GM12878 (cell line): Measurements from ENCODE around the gene TAAR9. TPM values are rescaled to one million over a fixed set of nuclear protein-coding genes. Genes with fewer than 3 reads are reported as not detected.

Experiments
- ATAC-seq: fragments of 200-7000 bp; cut with Tn5 transposase; 3 replicates; pipeline ENCODE4 v1.9.1; 2020; ENCODE audit warnings: mild to moderate bottlenecking, moderate library complexity
- BruUV-seq: library from RNA; stranded (reverse); fragments of 400-500 nt; replicated peaks from 2 replicates; lab custom pipeline; 2021; lab: Mats Ljungman, UMichigan
- CTCF ChIA-PET: fragments of 300-600 bp; sonication (Branson Sonifier 250); formaldehyde crosslinking; extraction: SDS; loops from one replicate; lab custom pipeline; 2021; ENCODE audit warnings: inconsistent platforms; lab: Yijun Ruan, JAX
- POLR2A ChIA-PET: fragments of 350-600 bp; formaldehyde crosslinking; extraction: SDS; loops from one replicate; lab custom pipeline; 2021; ENCODE audit warnings: inconsistent platforms; lab: Charles Lee
- RAD21 ChIA-PET: fragments of 300-600 bp; sonication (Branson Sonifier 250); formaldehyde crosslinking; loops from one replicate; lab custom pipeline; 2023; ENCODE audit warnings: antibody characterized with exemption; ENCODE audit not compliant: unreplicated experiment; lab: Charles Lee
- SMC1A ChIA-PET: fragments of 300-600 bp; sonication (Branson Sonifier 250); formaldehyde crosslinking; loops from one replicate; lab custom pipeline; 2023; ENCODE audit not compliant: unreplicated experiment, uncharacterized antibody; lab: Charles Lee
- DNase-seq: peaks from one replicate; pipeline ENCODE4 v3.0.0-alpha.2; 2011; ENCODE audit warnings: low read depth, low spot score
- FAIRE-seq: peaks from 3 replicates; lab custom pipeline; 2011; peaks lifted over from hg19 to GRCh38; lab: Jason Lieb, UNC
- H2AFZ ChIP-seq: 2 replicates; pipeline ENCODE4 v1.6.0; 2011; ENCODE audit warnings: low read depth, low read length, control low read depth; ENCODE audit not compliant: control insufficient read depth
- H3K27ac ChIP-seq: 2 replicates; pipeline ENCODE4 v1.5.1; 2011; ENCODE audit warnings: control low read depth; ENCODE audit not compliant: control insufficient read depth, insufficient read depth
- H3K27me3 ChIP-seq, 2 experiments: replicated peaks in 1 of 2; 2 replicates each; pipeline versions ENCODE4 v1.6.0 to v1.6.1; 2011; ENCODE audit warnings: low read length in 1 of 2; ENCODE audit not compliant: control insufficient read depth in 2 of 2, insufficient read depth in 2 of 2
- H3K36me3 ChIP-seq, 2 experiments: 2 replicates each; pipeline ENCODE4 v1.5.1; 2011; ENCODE audit warnings: low read length in 1 of 2; ENCODE audit not compliant: control insufficient read depth in 2 of 2, insufficient read depth in 2 of 2
- H3K4me1 ChIP-seq: 2 replicates; pipeline ENCODE4 v1.6.1; 2011; ENCODE audit warnings: mild to moderate bottlenecking, low read length, moderate library complexity, mixed read lengths; ENCODE audit not compliant: control insufficient read depth, insufficient read depth
- H3K4me2 ChIP-seq: 2 replicates; pipeline ENCODE4 v1.6.0; 2011; ENCODE audit warnings: control low read depth; ENCODE audit not compliant: control insufficient read depth, insufficient read depth
- H3K4me3 ChIP-seq: fragments of 200-600 bp; sonication (generic); 2 replicates; pipeline ENCODE4 v1.5.1; 2016
- H3K79me2 ChIP-seq: 2 replicates; pipeline ENCODE4 v1.6.0; 2011; ENCODE audit warnings: low read length; ENCODE audit not compliant: control insufficient read depth, insufficient read depth
- H3K9ac ChIP-seq: 2 replicates; pipeline ENCODE4 v1.8.0; 2011; ENCODE audit warnings: low read length, control low read depth, mixed read lengths; ENCODE audit not compliant: control insufficient read depth, insufficient read depth
- H3K9me3 ChIP-seq: replicated peaks from 3 replicates; pipeline ENCODE4 v1.5.1; 2011; ENCODE audit warnings: mild to moderate bottlenecking, low read length; ENCODE audit not compliant: control insufficient read depth, insufficient read depth
- H4K20me1 ChIP-seq: 2 replicates; pipeline ENCODE4 v1.6.0; 2011; ENCODE audit not compliant: control insufficient read depth, insufficient read depth
- BHLHE40 ChIP-seq, 2 experiments: fragments of 450-650 bp in 1 of 2; IDR thresholded peaks; 2 replicates each; pipeline ENCODE4 v1.6.1; 2011 to 2017; ENCODE audit warnings: low read depth in 2 of 2, borderline replicate concordance in 1 of 2, improper control_type of control experiment in 1 of 2, low read length in 1 of 2, mild to moderate bottlenecking in 1 of 2
- CBX3 ChIP-seq: fragments of 200-600 bp; sonication (generic); IDR thresholded peaks from 2 replicates; pipeline ENCODE4 v1.6.1; 2016; ENCODE audit warnings: low read depth, borderline replicate concordance
- CBX5 ChIP-seq: sonication (generic); IDR thresholded peaks from 2 replicates; pipeline ENCODE4 v1.6.1; 2016; ENCODE audit warnings: low read depth, moderate library complexity, mild to moderate bottlenecking, inconsistent platforms
- CHD2 ChIP-seq: IDR thresholded peaks from 2 replicates; pipeline ENCODE4 v1.6.1; 2011; ENCODE audit warnings: low read depth, low read length, improper control_type of control experiment, borderline replicate concordance
- CREM ChIP-seq: IDR thresholded peaks from 2 replicates; pipeline ENCODE4 v1.6.1; 2014; ENCODE audit warnings: antibody characterized with exemption, low read depth
- FOXK2 ChIP-seq: fragments of 450-650 bp; IDR thresholded peaks from 2 replicates; pipeline ENCODE4 v1.6.1; 2017; ENCODE audit warnings: mild to moderate bottlenecking, moderate library complexity
- FOXM1 ChIP-seq: IDR thresholded peaks from 2 replicates; pipeline ENCODE4 v1.6.1; 2012; ENCODE audit warnings: low read depth, mild to moderate bottlenecking, inconsistent platforms, low read length, moderate library complexity
- GABPA ChIP-seq: IDR thresholded peaks from 2 replicates; pipeline ENCODE4 v1.6.1; 2014; ENCODE audit warnings: antibody characterized with exemption, low read depth, mild to moderate bottlenecking, inconsistent platforms
- IKZF2 ChIP-seq, 2 experiments: fragments of 450-650 bp; IDR thresholded peaks; 2 replicates each; pipeline ENCODE4 v1.6.1; 2017; ENCODE audit warnings: mild to moderate bottlenecking in 2 of 2, moderate library complexity in 2 of 2
- IRF4 ChIP-seq: IDR thresholded peaks from 2 replicates; pipeline ENCODE4 v1.6.1; 2011; ENCODE audit warnings: low read depth, low read length
- MEF2B ChIP-seq: fragments of 450-650 bp; IDR thresholded peaks from 2 replicates; pipeline ENCODE4 v1.6.1; 2018; ENCODE audit warnings: mild to moderate bottlenecking, moderate library complexity; ENCODE audit not compliant: partially characterized antibody, poor library complexity, severe bottlenecking
- MTA2 ChIP-seq: fragments of 450-650 bp; IDR thresholded peaks from 2 replicates; pipeline ENCODE4 v1.6.1; 2016; ENCODE audit warnings: low read depth, mild to moderate bottlenecking, moderate library complexity
- MTA3 ChIP-seq: IDR thresholded peaks from 2 replicates; pipeline ENCODE4 v1.6.1; 2012; ENCODE audit warnings: low read length, inconsistent platforms, borderline replicate concordance
- PAX8 ChIP-seq: fragments of 450-650 bp; IDR thresholded peaks from 2 replicates; pipeline ENCODE4 v1.6.1; 2017; ENCODE audit warnings: mild to moderate bottlenecking, moderate library complexity
- SMAD5 ChIP-seq: IDR thresholded peaks from 2 replicates; pipeline ENCODE4 v1.6.1; 2016; ENCODE audit warnings: antibody characterized with exemption, low read depth
- ZBED1 ChIP-seq: IDR thresholded peaks from 2 replicates; pipeline ENCODE4 v1.6.1; 2016; ENCODE audit warnings: borderline replicate concordance
- ZNF217 ChIP-seq: fragments of 450-650 bp; IDR thresholded peaks from 2 replicates; pipeline ENCODE4 v1.6.1; 2017; ENCODE audit warnings: antibody characterized with exemption, mild to moderate bottlenecking
- ZNF384 ChIP-seq: IDR thresholded peaks from 2 replicates; pipeline ENCODE4 v1.6.1; 2012; ENCODE audit warnings: low read depth, mild to moderate bottlenecking, low read length, improper control_type of control experiment, borderline replicate concordance
- WGBS: methylation state at CpG from one replicate; pipeline ENCODE4 v1.1.6; 2016; ENCODE audit warnings: low lambda C conversion rate; ENCODE audit not compliant: insufficient replicate concordance, insufficient coverage; ENCODE audit errors: missing lambda C conversion rate; 5-methylcytosine and 5-hydroxymethylcytosine counted together
- in situ Hi-C: fragments of 300-500 bp; cut with MboI; formaldehyde crosslinking; loops from 9 replicates; pipeline ENCODE4 v1.14.3; 2018; ENCODE audit warnings: mixed read lengths
- intact Hi-C: fragments of 100-400 bp; cut with micrococcal nuclease; formaldehyde crosslinking; loops from one replicate; pipeline ENCODE4 v1.14.2; 2022; ENCODE audit not compliant: unreplicated experiment
- polyA plus RNA-seq, 11 experiments: library from polyadenylated mRNA; depleted of rRNA in 4 of 11; unstranded in 6 of 11; stranded (reverse) in 5 of 11; fragments of >200 nt; fragmentation: Nextera tagmentation in 4 of 11; fragmentation: Illumina TruSeq in 1 of 11; extraction: Ambion mirVana in 4 of 11; extraction: Trizol in 1 of 11; gene quantifications; 1 replicate in 1 of 11; 2 replicates in 10 of 11; pipeline versions ENCODE4 v1.2.1 to v1.2.3, GENCODE V29; 2011 to 2016; ENCODE audit warnings: inconsistent platforms in 2 of 11, missing spikeins in 2 of 11, low read depth in 1 of 11
- total RNA-seq, 4 experiments: library from RNA; depleted of rRNA in 3 of 4; stranded (reverse); fragments of >200 nt in 3 of 4; fragmentation: Illumina TruSeq in 1 of 4; extraction: Trizol in 1 of 4; gene quantifications; 2 replicates each; pipeline versions ENCODE4 v1.2.1 to v1.2.3, GENCODE V29; 2013 to 2021
- TF ChIP-seq, protein P1 (sequence below): IDR thresholded peaks from 2 replicates; pipeline ENCODE4 v1.6.1; 2012; ENCODE audit warnings: mild to moderate bottlenecking, low read depth, low read length

TAAR9 gene
- total and polyA plus RNA-seq, 10 of the 15 experiments (the other 5 are each of a cell fraction or from before 2014, with no cell fraction given) = not detected

DNA sequence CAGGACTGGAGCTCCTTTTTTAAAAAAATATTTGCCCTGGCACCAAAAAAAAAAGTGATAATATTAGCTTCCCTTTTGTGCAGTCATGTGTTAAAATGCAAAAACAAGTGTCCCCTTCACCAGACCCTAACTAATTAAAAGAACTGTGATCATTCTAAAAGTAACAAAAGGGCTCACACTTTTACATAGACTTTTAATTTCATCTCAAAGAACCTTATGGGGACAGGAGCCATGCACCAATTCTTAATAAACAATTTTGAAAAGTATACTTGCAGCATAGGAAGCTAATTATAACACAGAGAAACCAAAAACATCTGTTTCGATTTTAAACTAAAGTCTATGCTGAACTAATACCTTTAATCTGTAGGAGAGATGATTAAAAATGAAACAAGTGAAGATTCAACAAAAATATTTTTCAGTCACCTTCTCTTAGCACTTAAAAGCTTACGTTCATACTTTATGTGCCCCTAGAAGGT is 42.4 kb upstream of the TAAR9 start:
- H3K27ac ChIP-seq = peak overlapping the region; percentile 76
- SMC1A ChIA-PET = interaction anchor here (0.5 to 4.4 kb wide), 17 partner anchors 8 to 377 kb away, joined by 3 to 25 read pairs (median 8); partner anchors contain the start of gene STX7
- H4K20me1 ChIP-seq = no peaks in the 10 kb centered on the region
- no TSS peak for BruUV-seq
- H3K4me3 ChIP-seq = peak overlapping the region; percentile 57
- H3K9me3 ChIP-seq = peaks cover 12% of the 10 kb centered on the region
- H3K4me2 ChIP-seq = peak overlapping the region; percentile 79
- DNase-seq = peak; percentile 57
- peaks cover 3 to 9% of the 10 kb centered on the region in 2 experiments for H3K36me3 ChIP-seq
- peak; percentile 27 for FAIRE-seq
- peaks cover 69% of the 10 kb centered on the region for H3K79me2 ChIP-seq
- WGBS = 0% methylated on average over 2 of the region's 2 CpGs
- peaks cover 70% of the 10 kb centered on the region for H3K4me1 ChIP-seq
- H3K9ac ChIP-seq = peak overlapping the region; percentile 4
- H2AFZ ChIP-seq = no peak overlapping the region
- RAD21 ChIA-PET = interaction anchor here (0.6 to 3.4 kb wide), 15 partner anchors 9 to 1819 kb away, joined by 3 to 26 read pairs (median 4); partner anchors contain the start of gene STX7
- CTCF ChIA-PET = interaction anchor here (0.8 to 4.8 kb wide), 9 partner anchors 10 to 270 kb away, joined by 3 to 43 read pairs (median 7); partner anchors contain the start of gene STX7
- in situ Hi-C loops (no loop called here), intact Hi-C loops (loop anchor here (5.0 kb wide), 1 partner anchor 38 kb away; no protein-coding TSS in a partner anchor)
- POLR2A ChIA-PET = interaction anchor here (0.7 to 4.4 kb wide), 4 partner anchors 9 to 17 kb away, joined by 3 to 25 read pairs (median 4); partner anchors contain the start of gene STX7
- H3K27me3 ChIP-seq = no peaks in the 10 kb centered on the region
- peak; percentile 61 for ATAC-seq
- TF ChIP-seq CHD2 (0 out of 2 replicates have a peak, but pooled peaks have one; percentile 17), MTA3 (0 out of 2 replicates have a peak, but pooled peaks have one; percentile 70), CREM (0 out of 2 replicates have a peak, but pooled peaks have one; percentile 20), CBX3 (no peak), GABPA (0 out of 2 replicates have a peak, but pooled peaks have one; percentile 10), FOXK2 (no peak), IRF4 (0 out of 2 replicates have a peak, but pooled peaks have one; percentile 9), MTA2 (peak; percentile 96), FOXM1 (peak; percentile 70), ZNF217 (peak; percentile 92; the same call in 1 of the 2 replicates), IKZF2 (IDR thresholded peaks at IDR 0.05) (peak; percentile 18 to 30; a peak in 2 of 4 replicates), MEF2B (peak; percentile 90), BHLHE40 (IDR thresholded peaks at IDR 0.05; ENCODE audit: borderline replicate concordance in 1 of 2, low read depth in 2 of 2, low read length in 1 of 2) (peak; percentile 27 to 51; a peak in 2 of 4 replicates), ZBED1 (no peak), ZNF384 (peak; percentile 89), SMAD5 (no peak), CBX5 (0 out of 2 replicates have a peak, but pooled peaks have one; percentile 44), PAX8 (0 out of 2 replicates have a peak, but pooled peaks have one; percentile 72)
- TF ChIP-seq, protein P1, sequence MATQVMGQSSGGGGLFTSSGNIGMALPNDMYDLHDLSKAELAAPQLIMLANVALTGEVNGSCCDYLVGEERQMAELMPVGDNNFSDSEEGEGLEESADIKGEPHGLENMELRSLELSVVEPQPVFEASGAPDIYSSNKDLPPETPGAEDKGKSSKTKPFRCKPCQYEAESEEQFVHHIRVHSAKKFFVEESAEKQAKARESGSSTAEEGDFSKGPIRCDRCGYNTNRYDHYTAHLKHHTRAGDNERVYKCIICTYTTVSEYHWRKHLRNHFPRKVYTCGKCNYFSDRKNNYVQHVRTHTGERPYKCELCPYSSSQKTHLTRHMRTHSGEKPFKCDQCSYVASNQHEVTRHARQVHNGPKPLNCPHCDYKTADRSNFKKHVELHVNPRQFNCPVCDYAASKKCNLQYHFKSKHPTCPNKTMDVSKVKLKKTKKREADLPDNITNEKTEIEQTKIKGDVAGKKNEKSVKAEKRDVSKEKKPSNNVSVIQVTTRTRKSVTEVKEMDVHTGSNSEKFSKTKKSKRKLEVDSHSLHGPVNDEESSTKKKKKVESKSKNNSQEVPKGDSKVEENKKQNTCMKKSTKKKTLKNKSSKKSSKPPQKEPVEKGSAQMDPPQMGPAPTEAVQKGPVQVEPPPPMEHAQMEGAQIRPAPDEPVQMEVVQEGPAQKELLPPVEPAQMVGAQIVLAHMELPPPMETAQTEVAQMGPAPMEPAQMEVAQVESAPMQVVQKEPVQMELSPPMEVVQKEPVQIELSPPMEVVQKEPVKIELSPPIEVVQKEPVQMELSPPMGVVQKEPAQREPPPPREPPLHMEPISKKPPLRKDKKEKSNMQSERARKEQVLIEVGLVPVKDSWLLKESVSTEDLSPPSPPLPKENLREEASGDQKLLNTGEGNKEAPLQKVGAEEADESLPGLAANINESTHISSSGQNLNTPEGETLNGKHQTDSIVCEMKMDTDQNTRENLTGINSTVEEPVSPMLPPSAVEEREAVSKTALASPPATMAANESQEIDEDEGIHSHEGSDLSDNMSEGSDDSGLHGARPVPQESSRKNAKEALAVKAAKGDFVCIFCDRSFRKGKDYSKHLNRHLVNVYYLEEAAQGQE = no peak
